DOHH2 (cell line): ENCODE data around the gene CHIT1.

ENCODE experiments used
- CTCF ChIP-seq: fragments of 200-600 bp; sonication (generic); IDR thresholded peaks from one replicate; pipeline ENCODE4 v1.5.1; 2014; ENCODE audit warnings: antibody characterized with exemption, mild to moderate bottlenecking, low read depth, low read length; ENCODE audit not compliant: poor library complexity, severe bottlenecking
- EZH2phosphoT487 ChIP-seq: fragments of 200-600 bp; sonication (generic); IDR thresholded peaks from 2 replicates; pipeline ENCODE4 v1.6.1; 2017; ENCODE audit warnings: borderline replicate concordance, mild to moderate bottlenecking, antibody characterized with exemption, low read length, moderate library complexity, mixed read lengths

GRCh38 chr1:203187689-203188264 is 41.7 kb downstream of the CHIT1 start:
- TF ChIP-seq CTCF (no peak), EZH2phosphoT487 (no peak)
